ENCODE measurements around the gene COPG1.
"Not testable (repeated sequence)": the region's sequence is repeated elsewhere in the genome, so short reads cannot be mapped to it uniquely, and the experiment has no call there.

COPG1 gene

GRCh38 chr3:129211345-129211744 is 38.1 kb upstream of the COPG1 start:
- Histone ChIP-seq H3K27me3 (no peaks in the 10 kb centered on the region), H3K27ac (peak overlapping the region; percentile 74), H3K36me3 (no peaks in the 10 kb centered on the region), H3K9me3 (no peaks in the 10 kb centered on the region), H3K4me1 (ENCODE audit: control insufficient read depth in 1 of 2, insufficient read depth in 1 of 2, low read depth in 1 of 2, low read length in 1 of 2) (peaks cover 14 to 15% of the 10 kb centered on the region in 2 experiments), H3K4me3 (ENCODE audit: low read depth in 1 of 2, low read length in 1 of 2) (no peak overlapping the region)
- TF ChIP-seq, protein P1, sequence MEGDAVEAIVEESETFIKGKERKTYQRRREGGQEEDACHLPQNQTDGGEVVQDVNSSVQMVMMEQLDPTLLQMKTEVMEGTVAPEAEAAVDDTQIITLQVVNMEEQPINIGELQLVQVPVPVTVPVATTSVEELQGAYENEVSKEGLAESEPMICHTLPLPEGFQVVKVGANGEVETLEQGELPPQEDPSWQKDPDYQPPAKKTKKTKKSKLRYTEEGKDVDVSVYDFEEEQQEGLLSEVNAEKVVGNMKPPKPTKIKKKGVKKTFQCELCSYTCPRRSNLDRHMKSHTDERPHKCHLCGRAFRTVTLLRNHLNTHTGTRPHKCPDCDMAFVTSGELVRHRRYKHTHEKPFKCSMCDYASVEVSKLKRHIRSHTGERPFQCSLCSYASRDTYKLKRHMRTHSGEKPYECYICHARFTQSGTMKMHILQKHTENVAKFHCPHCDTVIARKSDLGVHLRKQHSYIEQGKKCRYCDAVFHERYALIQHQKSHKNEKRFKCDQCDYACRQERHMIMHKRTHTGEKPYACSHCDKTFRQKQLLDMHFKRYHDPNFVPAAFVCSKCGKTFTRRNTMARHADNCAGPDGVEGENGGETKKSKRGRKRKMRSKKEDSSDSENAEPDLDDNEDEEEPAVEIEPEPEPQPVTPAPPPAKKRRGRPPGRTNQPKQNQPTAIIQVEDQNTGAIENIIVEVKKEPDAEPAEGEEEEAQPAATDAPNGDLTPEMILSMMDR (IDR thresholded peaks at IDR 0.05): no peak

GRCh38 chr3:129211772-129212171 is 37.6 kb upstream of the COPG1 start:
- Histone ChIP-seq H3K4me3 (ENCODE audit: low read depth in 1 of 2, low read length in 1 of 2) (no peak overlapping the region), H3K27ac (peak overlapping the region; percentile 74)
- TF ChIP-seq, protein P1 (IDR thresholded peaks at IDR 0.05): no peak

GRCh38 chr3:129213238-129213637 is 36.2 kb upstream of the COPG1 start:
- H3K36me3 ChIP-seq: no peaks in the 10 kb centered on the region
- TF ChIP-seq, protein P1 (IDR thresholded peaks at IDR 0.05): no peak

More at GRCh38 chr3:129211772-129212171, 37.6 kb upstream of the COPG1 start:
- Histone ChIP-seq H3K27me3 (no peaks in the 10 kb centered on the region), H3K4me1 (ENCODE audit: control insufficient read depth in 1 of 2, insufficient read depth in 1 of 2, low read depth in 1 of 2, low read length in 1 of 2) (peaks cover 14 to 15% of the 10 kb centered on the region in 2 experiments), H3K9me3 (no peaks in the 10 kb centered on the region), H3K36me3 (no peaks in the 10 kb centered on the region)

DNA sequence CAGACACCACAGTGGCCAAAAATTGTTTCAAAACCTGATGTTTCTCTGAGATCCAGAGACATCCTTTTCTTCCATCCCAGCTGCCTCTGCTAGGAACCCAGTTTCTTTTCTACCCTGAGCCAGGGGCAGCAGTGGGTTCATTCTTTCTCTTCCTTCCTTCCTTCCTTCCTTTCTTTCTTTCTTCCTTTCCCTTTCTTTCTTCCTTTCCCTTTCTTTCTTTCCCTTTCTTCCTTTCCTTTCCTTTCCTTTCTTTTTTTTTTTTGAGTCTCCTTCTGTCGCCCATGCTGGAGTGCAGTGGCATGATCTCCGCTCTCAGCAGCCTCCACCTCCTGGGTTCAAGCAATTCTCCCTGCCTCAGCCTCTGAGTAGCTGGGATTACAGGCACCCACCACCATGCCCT is 30.7 kb upstream of the COPG1 start:
- Histone ChIP-seq H3K27me3 (no peaks in the 10 kb centered on the region), H3K4me3 (ENCODE audit: low read depth in 1 of 2, low read length in 1 of 2) (no peak overlapping the region), H3K27ac (no peak overlapping the region), H3K36me3 (no peaks in the 10 kb centered on the region), H3K9me3 (no peaks in the 10 kb centered on the region), H3K4me1 (ENCODE audit: control insufficient read depth in 1 of 2, insufficient read depth in 1 of 2, low read depth in 1 of 2, low read length in 1 of 2) (no peaks in the 10 kb centered on the region)
- TF ChIP-seq, protein P1 (IDR thresholded peaks at IDR 0.05): no peak

More at GRCh38 chr3:129213238-129213637, 36.2 kb upstream of the COPG1 start:
- H3K27me3 ChIP-seq: no peaks in the 10 kb centered on the region
- H3K4me3 ChIP-seq (ENCODE audit: low read depth in 1 of 2, low read length in 1 of 2): no peak overlapping the region
- H3K27ac ChIP-seq: no peak overlapping the region
- peaks cover 14 to 15% of the 10 kb centered on the region in 2 experiments for H3K4me1 ChIP-seq (ENCODE audit: control insufficient read depth in 1 of 2, insufficient read depth in 1 of 2, low read depth in 1 of 2, low read length in 1 of 2)
- H3K9me3 ChIP-seq: no peaks in the 10 kb centered on the region

DNA sequence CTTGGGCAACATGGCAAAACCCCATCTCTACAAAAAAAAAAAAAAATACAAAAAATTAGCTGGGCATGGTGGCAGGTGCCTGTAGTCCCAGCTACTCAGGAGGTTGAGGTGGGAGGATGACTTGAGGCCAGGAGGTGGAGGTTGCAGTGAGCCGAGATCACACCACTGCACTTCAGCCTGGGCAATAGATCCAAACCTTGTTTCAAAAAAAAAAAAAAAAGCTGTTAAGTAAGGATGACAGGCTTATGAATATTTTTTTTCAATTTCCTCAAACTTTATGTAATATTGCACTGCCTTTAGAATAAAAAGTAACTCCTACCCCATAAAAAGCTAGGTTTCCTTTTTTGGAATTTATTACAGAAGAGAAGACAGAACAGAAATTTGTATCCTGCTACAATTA is 25.0 kb upstream of the COPG1 start:
- H3K4me3 ChIP-seq (ENCODE audit: low read depth in 1 of 2, low read length in 1 of 2): not testable (repeated sequence)

DNA sequence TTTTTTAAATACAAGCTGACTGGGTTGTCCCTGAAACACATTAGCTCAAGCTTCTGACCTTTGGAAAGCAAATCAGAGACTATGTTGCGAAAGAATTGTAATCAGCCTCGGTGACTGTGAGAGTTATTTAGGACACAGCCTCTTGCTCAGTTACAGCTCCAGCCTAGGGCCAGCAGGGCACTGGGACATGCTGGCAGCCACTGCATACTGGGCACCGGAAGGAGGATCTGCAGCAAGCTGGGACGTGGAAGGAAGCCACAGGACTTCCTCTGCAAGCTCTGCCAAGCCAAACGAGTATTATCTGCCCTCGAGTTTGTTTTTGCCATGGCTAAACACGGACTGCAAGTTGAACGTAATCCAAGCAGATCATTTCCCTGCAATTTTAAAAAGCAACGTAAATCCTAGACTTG is 24.4 kb upstream of the COPG1 start:
- Histone ChIP-seq H3K36me3 (no peaks in the 10 kb centered on the region), H3K27me3 (no peaks in the 10 kb centered on the region), H3K9me3 (no peaks in the 10 kb centered on the region), H3K27ac (peak overlapping the region; percentile 98), H3K4me1 (ENCODE audit: control insufficient read depth in 1 of 2, insufficient read depth in 1 of 2, low read depth in 1 of 2, low read length in 1 of 2) (peaks cover 56 to 59% of the 10 kb centered on the region in 2 experiments), H3K4me3 (ENCODE audit: low read depth in 1 of 2, low read length in 1 of 2) (peak overlapping the region; percentile 20 to 26)
- TF ChIP-seq, protein P1 (IDR thresholded peaks at IDR 0.05): no peak

More for the DNA sequence above, 25.0 kb upstream of the COPG1 start:
- not testable (repeated sequence) for H3K36me3 ChIP-seq, H3K27me3 ChIP-seq, H3K9me3 ChIP-seq
- Histone ChIP-seq H3K27ac (peak overlapping the region; percentile 98), H3K4me1 (ENCODE audit: control insufficient read depth in 1 of 2, insufficient read depth in 1 of 2, low read depth in 1 of 2, low read length in 1 of 2) (peaks cover 50 to 53% of the 10 kb centered on the region in 2 experiments)
